ENCODE results near the gene ADARB1. TPM values are rescaled to one million over a fixed set of nuclear protein-coding genes. Genes with fewer than 3 reads are reported as not detected.

Gene ADARB1
- total RNA-seq, 1 experiment from 2014 or later, result 15.8 TPM

- no peak overlapping the region for H3K4ac ChIP-seq (ENCODE audit: low read depth, low read length)
- no peak overlapping the region for H3K23ac ChIP-seq (ENCODE audit: insufficient read length, low read depth, low read length)
- no peak overlapping the region for H2BK20ac ChIP-seq (ENCODE audit: low read depth, low read length, poor library complexity, severe bottlenecking)
- no peaks in the 10 kb centered on the region for H3K9me3 ChIP-seq (ENCODE audit: control insufficient read depth, low read depth, low read length)
- H2BK5ac ChIP-seq (ENCODE audit: insufficient read length, low read length), result no peak overlapping the region
- H3K4me2 ChIP-seq (ENCODE audit: insufficient read depth, insufficient read length, low read length), result no peak overlapping the region
- H2AK5ac ChIP-seq (ENCODE audit: insufficient read length, low read length), result no peak overlapping the region
- H3K9ac ChIP-seq (ENCODE audit: extremely low read depth, insufficient read length, low read length), result no peak overlapping the region
- no peak overlapping the region for H2BK12ac ChIP-seq (ENCODE audit: insufficient read length, low read depth, low read length)
- no peak overlapping the region for H3K27ac ChIP-seq (ENCODE audit: insufficient read length, low read depth, low read length)
- no peak overlapping the region for H2BK15ac ChIP-seq (ENCODE audit: low read depth, low read length)
- H3K23me2 ChIP-seq (ENCODE audit: insufficient read length, low read depth, low read length, poor library complexity, severe bottlenecking), result no peaks in the 10 kb centered on the region
- H3K4me1 Mint-ChIP-seq, result no peaks in the 10 kb centered on the region
- no CpG with 5 or more reads among the region's 8 CpGs for WGBS (ENCODE audit: extremely low coverage, insufficient read length, low lambda C conversion rate)
- H2AFZ ChIP-seq (ENCODE audit: low read length), result no peak overlapping the region
- H4K8ac ChIP-seq (replicated peaks; ENCODE audit: insufficient read length, low read depth, low read length), result no peak overlapping the region
- H3K27me3 ChIP-seq (ENCODE audit: insufficient read depth, low read length), result no peaks in the 10 kb centered on the region
- H3K27ac Mint-ChIP-seq, result peak overlapping the region in 1 of 3 experiments; percentile 8; a peak in 1 of 7 replicates
- no peaks in the 10 kb centered on the region; a peak in 1 of 5 replicates for H3K9me3 Mint-ChIP-seq
- no peaks in the 10 kb centered on the region for H4K20me1 ChIP-seq (ENCODE audit: control insufficient read depth, insufficient read depth, insufficient read length)
- H3K56ac ChIP-seq (ENCODE audit: insufficient read length, low read depth, low read length), result no peak overlapping the region
- H3K79me2 ChIP-seq (ENCODE audit: insufficient read depth, low read length), result no peaks in the 10 kb centered on the region
- peaks cover 0 to 6% (median 0%) of the 10 kb centered on the region in 3 experiments; a peak in 3 of 7 replicates for H3K36me3 Mint-ChIP-seq (ENCODE audit: insufficient read depth in 1 of 3, low read depth in 3 of 3)
- no peaks in the 10 kb centered on the region for H3K79me1 ChIP-seq (ENCODE audit: insufficient read depth, low read depth, low read length, poor library complexity, severe bottlenecking)
- no peak overlapping the region for H3K4me3 Mint-ChIP-seq
- H3T11ph ChIP-seq (ENCODE audit: low read length), result no peak overlapping the region
- H3K27me3 Mint-ChIP-seq (ENCODE audit: low read depth), result no peaks in the 10 kb centered on the region
- no peaks in the 10 kb centered on the region for H3K4me1 ChIP-seq (ENCODE audit: insufficient read depth, low read length)
- no peak overlapping the region for H3K14ac ChIP-seq (ENCODE audit: insufficient read depth, low read length)
- no peak overlapping the region for H2BK120ac ChIP-seq (ENCODE audit: low read depth, low read length, poor library complexity, severe bottlenecking)
- H4K91ac ChIP-seq (ENCODE audit: insufficient read length, low read depth, low read length), result no peak overlapping the region
- no peak overlapping the region for H3K18ac ChIP-seq (ENCODE audit: insufficient read length, low read depth, low read length)
- DNase-seq, result no peak
- no peak overlapping the region for H4K5ac ChIP-seq (ENCODE audit: insufficient read length, low read depth, low read length)
- TF ChIP-seq CTCF (conservative IDR thresholded peaks at IDR 0.05), result no peak
These were observed 135.4 kb downstream of the ADARB1 start for GRCh38 chr21:45209685-45210284.
